ENCODE measurements around the gene E2F4. TPM values are rescaled to one million over a fixed set of nuclear protein-coding genes. Genes with fewer than 3 reads are reported as not detected.
A peak's percentile ranks its signal among the peaks of the same experiment; 100 is the strongest.

The E2F4 gene
- total and polyA plus RNA-seq, 2 of the 13 experiments (the other 11 are each of a cell fraction or from before 2014, with no cell fraction given) = 84.8 to 91.2 TPM

DNA sequence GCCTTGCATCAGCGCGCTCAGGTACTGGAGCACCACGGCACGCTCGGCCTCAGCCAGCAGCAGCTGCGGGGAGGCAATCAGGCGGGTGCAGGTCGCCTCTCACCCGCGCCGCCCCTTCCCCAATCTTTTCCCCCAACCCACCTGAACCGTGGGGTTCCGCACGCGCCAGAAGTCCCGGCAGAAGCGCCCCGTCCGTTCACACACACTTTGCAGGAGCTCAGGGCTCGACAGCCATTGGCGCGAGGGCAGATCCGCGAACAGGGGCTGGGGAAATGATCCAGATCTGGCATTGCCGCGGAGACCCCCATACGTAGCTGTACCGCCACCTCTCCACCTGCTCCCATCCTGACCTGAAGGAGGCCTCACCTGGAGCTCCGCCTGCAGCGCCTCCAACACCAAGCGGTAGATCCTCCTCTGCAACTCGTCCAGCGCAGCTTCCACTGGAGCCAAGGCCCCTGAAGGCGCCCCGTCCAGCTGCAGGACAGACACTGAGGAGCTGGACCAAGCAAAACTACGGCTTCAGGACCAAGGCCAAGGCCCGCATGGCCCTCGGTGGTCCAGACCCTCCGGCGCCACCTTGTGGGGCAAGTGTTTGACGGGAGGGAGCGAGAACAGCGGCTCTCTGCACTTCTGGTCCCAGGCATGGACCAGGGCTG, 6.8 kb upstream of the E2F4 start (continued):
- TF ChIP-seq HMGXB4 (CRISPR knock-in tag; IDR thresholded peaks at IDR 0.05; ENCODE audit: borderline replicate concordance in 1 of 2, low read depth in 1 of 2) = peak; percentile 95 to 98
- peak; percentile 98 for TF ChIP-seq IRF2 (CRISPR knock-in tag; IDR thresholded peaks at IDR 0.05)
- TF ChIP-seq ZNF556 (CRISPR knock-in tag; IDR thresholded peaks at IDR 0.05; ENCODE audit: borderline replicate concordance) = no peak
- TF ChIP-seq, protein P1, sequence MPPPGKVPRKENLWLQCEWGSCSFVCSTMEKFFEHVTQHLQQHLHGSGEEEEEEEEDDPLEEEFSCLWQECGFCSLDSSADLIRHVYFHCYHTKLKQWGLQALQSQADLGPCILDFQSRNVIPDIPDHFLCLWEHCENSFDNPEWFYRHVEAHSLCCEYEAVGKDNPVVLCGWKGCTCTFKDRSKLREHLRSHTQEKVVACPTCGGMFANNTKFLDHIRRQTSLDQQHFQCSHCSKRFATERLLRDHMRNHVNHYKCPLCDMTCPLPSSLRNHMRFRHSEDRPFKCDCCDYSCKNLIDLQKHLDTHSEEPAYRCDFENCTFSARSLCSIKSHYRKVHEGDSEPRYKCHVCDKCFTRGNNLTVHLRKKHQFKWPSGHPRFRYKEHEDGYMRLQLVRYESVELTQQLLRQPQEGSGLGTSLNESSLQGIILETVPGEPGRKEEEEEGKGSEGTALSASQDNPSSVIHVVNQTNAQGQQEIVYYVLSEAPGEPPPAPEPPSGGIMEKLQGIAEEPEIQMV (CRISPR knock-in tag; IDR thresholded peaks at IDR 0.05; ENCODE audit: low read depth) = no peak; the same call in 1 of the 2 replicates
- TF ChIP-seq ZNF326 (CRISPR knock-in tag; IDR thresholded peaks at IDR 0.05; ENCODE audit: borderline replicate concordance) = no peak
- no peak for TF ChIP-seq HNRNPUL1 (IDR thresholded peaks at IDR 0.05; ENCODE audit: low read depth, low read length)
- peak; percentile 90; the same call in 1 of the 2 replicates for TF ChIP-seq RFXANK (CRISPR knock-in tag; IDR thresholded peaks at IDR 0.05)
- TF ChIP-seq SMAD1 (CRISPR knock-in tag; IDR thresholded peaks at IDR 0.05; ENCODE audit: borderline replicate concordance, low read depth) = peak; percentile 97; the same call in 1 of the 2 replicates
- no peak for TF ChIP-seq PAXIP1 (CRISPR knock-in tag; conservative IDR thresholded peaks at IDR 0.05)
- no peak for TF ChIP-seq ZNF512 (CRISPR knock-in tag; IDR thresholded peaks at IDR 0.05)
- peak; percentile 64 for TF ChIP-seq BCL6 (CRISPR knock-in tag; IDR thresholded peaks at IDR 0.05)
- TF ChIP-seq NFYB (CRISPR knock-in tag; IDR thresholded peaks at IDR 0.05) = peak; percentile 41; the same call in 1 of the 2 replicates
- peak; percentile 71 for TF ChIP-seq GABPB1 (CRISPR knock-in tag; IDR thresholded peaks at IDR 0.05)
- peak; percentile 96 for TF ChIP-seq NFKB2 (CRISPR knock-in tag; IDR thresholded peaks at IDR 0.05; ENCODE audit: borderline replicate concordance)
- TF ChIP-seq TAF15 (IDR thresholded peaks at IDR 0.05; ENCODE audit: low read depth, low read length, poor library complexity, severe bottlenecking) = peak; percentile 90
- peak; percentile 52; the same call in 1 of the 2 replicates for TF ChIP-seq ZFP37 (CRISPR knock-in tag; IDR thresholded peaks at IDR 0.05; ENCODE audit: borderline replicate concordance)
- TF ChIP-seq, protein P2, sequence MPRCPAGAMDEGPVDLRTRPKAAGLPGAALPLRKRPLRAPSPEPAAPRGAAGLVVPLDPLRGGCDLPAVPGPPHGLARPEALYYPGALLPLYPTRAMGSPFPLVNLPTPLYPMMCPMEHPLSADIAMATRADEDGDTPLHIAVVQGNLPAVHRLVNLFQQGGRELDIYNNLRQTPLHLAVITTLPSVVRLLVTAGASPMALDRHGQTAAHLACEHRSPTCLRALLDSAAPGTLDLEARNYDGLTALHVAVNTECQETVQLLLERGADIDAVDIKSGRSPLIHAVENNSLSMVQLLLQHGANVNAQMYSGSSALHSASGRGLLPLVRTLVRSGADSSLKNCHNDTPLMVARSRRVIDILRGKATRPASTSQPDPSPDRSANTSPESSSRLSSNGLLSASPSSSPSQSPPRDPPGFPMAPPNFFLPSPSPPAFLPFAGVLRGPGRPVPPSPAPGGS (CRISPR knock-in tag; IDR thresholded peaks at IDR 0.05) = peak; percentile 77
